Upper lobe of left lung (tissue), 6 donors: ENCODE measurements around the gene C16orf74. TPM values are rescaled to one million over a fixed set of nuclear protein-coding genes. Genes with fewer than 3 reads are reported as not detected.
A peak's percentile ranks its signal among the peaks of the same experiment; 100 is the strongest.

ENCODE experiments used
- ATAC-seq, 2 donors: fragments of 200-7000 bp; cut with Tn5 transposase; one replicate each; pipeline ENCODE4 v1.9.1; 2022; ENCODE audit warnings: mild to moderate bottlenecking in 2 of 2, moderate library complexity in 2 of 2; ENCODE audit not compliant: low FRiP score in 2 of 2
- DNase-seq, 2 donors: peaks; one replicate each; pipeline ENCODE4 v3.0.0-alpha.2; 2019 to 2020
- H3K27ac ChIP-seq, 4 donors: fragments of 200-600 bp; sonication (generic); one replicate each; pipeline ENCODE4 v1.5.1; 2016 to 2019
- H3K27me3 ChIP-seq, 4 donors: fragments of 200-600 bp; sonication (generic); one replicate each; pipeline ENCODE4 v1.5.1; 2017 to 2019
- H3K36me3 ChIP-seq, 4 donors: fragments of 200-600 bp; sonication (generic); one replicate each; pipeline ENCODE4 v1.5.1; 2016 to 2019
- H3K4me1 ChIP-seq, 4 donors: fragments of 200-600 bp; sonication (generic); one replicate each; pipeline ENCODE4 v1.5.1; 2018 to 2019
- H3K4me3 ChIP-seq, 4 donors: fragments of 200-600 bp; sonication (generic); one replicate each; pipeline ENCODE4 v1.5.1; 2017 to 2019; ENCODE audit warnings: mild to moderate bottlenecking in 2 of 4, moderate library complexity in 1 of 4
- H3K9me3 ChIP-seq, 4 donors: fragments of 200-600 bp; sonication (generic); one replicate each; pipeline ENCODE4 v1.5.1; 2018 to 2019
- EP300 ChIP-seq, 4 donors: sonication (generic); formaldehyde crosslinking; IDR thresholded peaks; one replicate each; pipeline ENCODE4 v1.5.1; 2017; ENCODE audit warnings: antibody characterized with exemption in 4 of 4, control low read depth in 2 of 4
- POLR2A ChIP-seq, 4 donors: fragments of 450-650 bp; IDR thresholded peaks; one replicate each; pipeline ENCODE4 v1.5.1; 2016 to 2017; ENCODE audit warnings: antibody characterized with exemption in 4 of 4, mild to moderate bottlenecking in 2 of 4
- POLR2AphosphoS5 ChIP-seq, 2 donors: sonication (generic); formaldehyde crosslinking; IDR thresholded peaks; one replicate each; pipeline ENCODE4 v1.5.1; 2017; ENCODE audit warnings: antibody characterized with exemption in 2 of 2
- WGBS, 2 donors: methylation state at CpG; one replicate each; pipeline ENCODE4 v1.1.5; 2017 to 2018; 5-methylcytosine and 5-hydroxymethylcytosine counted together
- total RNA-seq, 6 donors: library from RNA; depleted of rRNA in 4 of 6; stranded (reverse); fragments of >200 nt in 4 of 6; gene quantifications; one replicate each; pipeline versions ENCODE4 v1.1.0 to v1.2.1, GENCODE V29; 2016 to 2021
- TF ChIP-seq, protein P1 (sequence below), 6 experiments: fragments of 450-650 bp in 4 of 6; fragments of 200-600 bp in 2 of 6; sonication (generic) in 2 of 6; IDR thresholded peaks; one replicate each; pipeline ENCODE4 v1.5.1; 2016 to 2019; ENCODE audit warnings: antibody characterized with exemption in 6 of 6
- donor health status: DM: no; HTN: no; CAD: no; lungs with moderate emphysema.
- donor health status: DM: no; HTN: yes; CAD: no; lungs with severe emphysema.

C16orf74 gene
- total RNA-seq, 6 donors from 2014 or later: 1.2 to 6.3 (median 4.1) TPM; not detected in 1

GRCh38 chr16:85674828-85675227 is 76.1 kb downstream of the C16orf74 start:
- DNase-seq (no peak), ATAC-seq (no peak)
- H3K4me1 ChIP-seq: peaks cover 5 to 21% (median 15%) of the 10 kb centered on the region in 4 donors
- peaks cover 25 to 66% (median 49%) of the 10 kb centered on the region in 4 donors for H3K36me3 ChIP-seq
- WGBS, 2 donors: 68 to 80% methylated on average over 6 of the region's 6 CpGs
- H3K4me3 ChIP-seq: no peak overlapping the region
- no peaks in the 10 kb centered on the region for H3K27me3 ChIP-seq
- no peaks in the 10 kb centered on the region for H3K9me3 ChIP-seq
- TF ChIP-seq POLR2AphosphoS5 (IDR thresholded peaks at IDR 0.05) (no peak), POLR2A (IDR thresholded peaks at IDR 0.05) (no peak), EP300 (IDR thresholded peaks at IDR 0.05) (no peak)
- TF ChIP-seq, protein P1, sequence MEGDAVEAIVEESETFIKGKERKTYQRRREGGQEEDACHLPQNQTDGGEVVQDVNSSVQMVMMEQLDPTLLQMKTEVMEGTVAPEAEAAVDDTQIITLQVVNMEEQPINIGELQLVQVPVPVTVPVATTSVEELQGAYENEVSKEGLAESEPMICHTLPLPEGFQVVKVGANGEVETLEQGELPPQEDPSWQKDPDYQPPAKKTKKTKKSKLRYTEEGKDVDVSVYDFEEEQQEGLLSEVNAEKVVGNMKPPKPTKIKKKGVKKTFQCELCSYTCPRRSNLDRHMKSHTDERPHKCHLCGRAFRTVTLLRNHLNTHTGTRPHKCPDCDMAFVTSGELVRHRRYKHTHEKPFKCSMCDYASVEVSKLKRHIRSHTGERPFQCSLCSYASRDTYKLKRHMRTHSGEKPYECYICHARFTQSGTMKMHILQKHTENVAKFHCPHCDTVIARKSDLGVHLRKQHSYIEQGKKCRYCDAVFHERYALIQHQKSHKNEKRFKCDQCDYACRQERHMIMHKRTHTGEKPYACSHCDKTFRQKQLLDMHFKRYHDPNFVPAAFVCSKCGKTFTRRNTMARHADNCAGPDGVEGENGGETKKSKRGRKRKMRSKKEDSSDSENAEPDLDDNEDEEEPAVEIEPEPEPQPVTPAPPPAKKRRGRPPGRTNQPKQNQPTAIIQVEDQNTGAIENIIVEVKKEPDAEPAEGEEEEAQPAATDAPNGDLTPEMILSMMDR (IDR thresholded peaks at IDR 0.05): no peak
- H3K27ac ChIP-seq: peak overlapping the region in 3 of 4 donors; percentile 10 to 53 (median 23)

DNA sequence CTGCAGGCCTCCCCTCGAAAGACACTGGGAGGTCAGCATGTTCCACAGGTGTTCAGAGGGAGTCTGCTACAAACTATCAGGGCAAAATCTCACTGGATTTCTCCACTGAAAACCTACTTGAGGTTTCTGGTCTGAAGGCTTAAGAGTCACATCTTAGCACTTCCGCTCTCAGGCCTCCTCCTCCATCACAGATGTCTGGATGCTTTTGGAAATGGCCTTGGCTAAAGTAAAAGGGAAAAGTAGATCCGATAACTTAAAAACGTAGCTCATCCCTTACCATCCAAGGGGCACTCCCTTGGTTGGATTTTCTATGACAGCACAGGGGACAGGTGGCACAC is 76.5 kb downstream of the C16orf74 start:
- H3K27ac ChIP-seq: peak overlapping the region; percentile 10 to 53 (median 26)
- H3K4me3 ChIP-seq: no peak overlapping the region
- H3K27me3 ChIP-seq: no peaks in the 10 kb centered on the region
- H3K9me3 ChIP-seq: no peaks in the 10 kb centered on the region
- peaks cover 25 to 71% (median 53%) of the 10 kb centered on the region in 4 donors for H3K36me3 ChIP-seq
- TF ChIP-seq EP300 (IDR thresholded peaks at IDR 0.05): no peak
- no peak for TF ChIP-seq POLR2A (IDR thresholded peaks at IDR 0.05)
- no peak for TF ChIP-seq POLR2AphosphoS5 (IDR thresholded peaks at IDR 0.05)
- TF ChIP-seq, protein P1 (IDR thresholded peaks at IDR 0.05): no peak
- DNase-seq (no peak), ATAC-seq (no peak)
- peaks cover 5 to 21% (median 15%) of the 10 kb centered on the region in 4 donors for H3K4me1 ChIP-seq
- 58 to 60% methylated on average over 4 of the region's 4 CpGs for WGBS, 2 donors

GRCh38 chr16:85673529-85674417 is 77.1 kb downstream of the C16orf74 start:
- TF ChIP-seq POLR2AphosphoS5 (IDR thresholded peaks at IDR 0.05) (peak; percentile 45 to 52), POLR2A (IDR thresholded peaks at IDR 0.05) (no peak), EP300 (IDR thresholded peaks at IDR 0.05) (no peak)
- H3K36me3 ChIP-seq: peaks cover 28 to 77% (median 59%) of the 10 kb centered on the region in 4 donors
- peak; percentile 75 to 87 for DNase-seq
- ATAC-seq: peak; percentile 63 to 86
- peaks cover 5 to 21% (median 15%) of the 10 kb centered on the region in 4 donors for H3K4me1 ChIP-seq
- H3K9me3 ChIP-seq: no peaks in the 10 kb centered on the region
- no peak overlapping the region for H3K4me3 ChIP-seq
- no peaks in the 10 kb centered on the region for H3K27me3 ChIP-seq
- 57 to 69% methylated on average over 14 to 19 of the region's 19 CpGs for WGBS, 2 donors
- H3K27ac ChIP-seq: peak overlapping the region; percentile 10 to 53 (median 26)

- no peak overlapping the region for H3K27ac ChIP-seq
- no peak for DNase-seq
- WGBS, 2 donors: 94 to 96% methylated on average over 14 of the region's 14 CpGs
- H3K36me3 ChIP-seq: peaks cover 45 to 99% (median 81%) of the 10 kb centered on the region in 4 donors
- H3K27me3 ChIP-seq: no peaks in the 10 kb centered on the region
- no peak overlapping the region for H3K4me3 ChIP-seq
- TF ChIP-seq POLR2A (IDR thresholded peaks at IDR 0.05) (no peak), POLR2AphosphoS5 (IDR thresholded peaks at IDR 0.05) (no peak)
- TF ChIP-seq, protein P1 (IDR thresholded peaks at IDR 0.05): no peak
- H3K4me1 ChIP-seq: peaks cover 5 to 21% (median 15%) of the 10 kb centered on the region in 4 donors
- no peak for ATAC-seq
- no peaks in the 10 kb centered on the region for H3K9me3 ChIP-seq
These were observed 80.1 kb downstream of the C16orf74 start for GRCh38 chr16:85670840-85671239.

GRCh38 chr16:85668676-85669424 is 82.0 kb downstream of the C16orf74 start:
- H3K27ac ChIP-seq: no peak overlapping the region
- ATAC-seq (no peak), DNase-seq (peak in 1 of 2 donors; percentile 17)
- 94% methylated on average over 7 to 10 of the region's 10 CpGs for WGBS, 2 donors
- no peaks in the 10 kb centered on the region for H3K27me3 ChIP-seq
- no peaks in the 10 kb centered on the region for H3K9me3 ChIP-seq
- TF ChIP-seq, protein P1 (IDR thresholded peaks at IDR 0.05): no peak
- TF ChIP-seq POLR2AphosphoS5 (IDR thresholded peaks at IDR 0.05) (no peak), POLR2A (IDR thresholded peaks at IDR 0.05) (no peak), EP300 (IDR thresholded peaks at IDR 0.05) (no peak)
- H3K4me1 ChIP-seq: peaks cover 0 to 12% (median 7%) of the 10 kb centered on the region in 4 donors
- H3K4me3 ChIP-seq: no peak overlapping the region
- peaks cover 64 to 100% (median 88%) of the 10 kb centered on the region in 4 donors for H3K36me3 ChIP-seq
